ENCODE results near the gene HGFAC. TPM values are rescaled to one million over a fixed set of nuclear protein-coding genes. Genes with fewer than 3 reads are reported as not detected.
"Not testable (repeated sequence)": the region's sequence is repeated elsewhere in the genome, so short reads cannot be mapped to it uniquely, and the experiment has no call there.

Gene HGFAC
- total RNA-seq, 4 donors from 2014 or later, result 0.38 TPM; not detected in 3

DNA sequence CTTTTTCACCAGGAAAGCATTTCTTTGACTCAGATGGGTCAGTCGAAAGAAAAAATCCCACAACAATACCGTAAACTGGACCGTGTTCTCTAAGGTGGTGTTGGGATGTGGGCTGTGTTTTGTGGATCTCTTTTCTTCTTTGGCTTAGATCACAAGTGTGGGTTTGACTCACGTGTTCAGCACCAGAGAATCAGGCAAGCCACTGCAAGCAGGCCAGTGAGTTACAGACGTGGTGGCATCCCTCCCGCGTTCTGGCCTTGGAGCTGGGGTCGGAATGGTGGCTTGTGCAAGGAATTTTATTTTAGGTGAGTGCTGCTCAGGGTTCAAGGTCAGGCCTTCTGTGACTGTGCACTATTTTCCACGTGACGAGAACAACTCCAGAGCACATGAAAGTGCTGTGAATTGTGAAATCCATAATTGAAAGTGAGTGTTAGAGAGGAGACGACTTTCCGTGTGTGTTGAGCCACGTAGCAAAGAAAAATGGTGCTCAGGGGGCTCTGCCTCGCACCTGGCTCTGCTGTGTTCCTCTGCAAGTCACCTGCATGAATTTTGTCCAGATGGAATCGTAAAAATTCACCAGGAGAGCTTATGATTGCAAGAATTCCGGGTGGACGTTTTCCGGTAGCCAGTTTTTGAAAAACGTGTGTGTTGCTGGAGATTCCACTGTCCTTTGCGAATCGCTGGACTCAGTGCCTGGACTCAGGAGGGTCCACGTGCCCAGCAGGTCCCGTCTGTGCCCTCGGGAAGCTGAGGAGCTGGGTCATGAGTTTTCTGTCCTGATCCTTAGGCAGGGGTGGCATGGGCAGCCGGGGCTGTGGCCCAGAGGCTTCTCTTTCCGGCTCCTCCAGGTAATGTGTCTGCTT lies 33.6 kb upstream of the HGFAC start:
- peaks cover 5 to 49% (median 5%) of the 10 kb centered on the region in 3 donors for H3K4me1 ChIP-seq
- DNase-seq, result no peak

DNA sequence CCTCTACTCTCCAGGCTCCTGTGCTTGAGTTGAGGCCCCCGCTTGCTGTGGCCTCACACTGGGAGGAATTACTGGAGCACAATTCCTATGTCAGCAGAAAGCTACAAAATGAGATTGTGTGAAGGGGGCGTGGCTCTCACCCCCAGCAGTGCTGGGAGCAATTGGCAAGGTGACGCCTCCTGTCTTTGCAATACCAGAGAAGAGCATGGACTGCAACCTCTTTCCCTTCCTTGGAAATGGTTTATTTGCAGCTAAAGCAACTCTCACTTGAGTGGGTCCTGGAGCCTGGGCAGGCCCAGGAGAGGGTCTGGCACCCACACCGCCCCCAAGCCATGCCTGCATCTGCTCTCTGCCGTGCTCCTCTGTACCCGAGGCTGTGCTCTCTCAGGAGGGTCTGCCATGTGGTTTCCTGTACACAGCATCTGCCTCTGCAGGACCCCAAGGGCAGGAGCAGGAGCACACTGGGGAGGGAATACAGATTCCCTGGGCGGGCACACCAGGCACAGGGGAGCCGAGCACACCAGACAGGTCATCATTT lies 32.9 kb upstream of the HGFAC start:
- H3K4me3 ChIP-seq, result no peak overlapping the region
- intact Hi-C loops (cut with DNase I), result no loop called here
- no peak for DNase-seq
- peaks cover 0 to 87% (median 5%) of the 10 kb centered on the region in 3 donors for H3K36me3 ChIP-seq
- WGBS, 2 donors, result 79 to 80% methylated on average over 4 to 5 of the region's 8 CpGs
- no peaks in the 10 kb centered on the region for H3K9me3 ChIP-seq
- H3K27me3 ChIP-seq, result no peaks in the 10 kb centered on the region
- H3K4me1 ChIP-seq, result peaks cover 5 to 46% (median 5%) of the 10 kb centered on the region in 3 donors
- no peak overlapping the region for H3K27ac ChIP-seq
- TF ChIP-seq, protein P1, sequence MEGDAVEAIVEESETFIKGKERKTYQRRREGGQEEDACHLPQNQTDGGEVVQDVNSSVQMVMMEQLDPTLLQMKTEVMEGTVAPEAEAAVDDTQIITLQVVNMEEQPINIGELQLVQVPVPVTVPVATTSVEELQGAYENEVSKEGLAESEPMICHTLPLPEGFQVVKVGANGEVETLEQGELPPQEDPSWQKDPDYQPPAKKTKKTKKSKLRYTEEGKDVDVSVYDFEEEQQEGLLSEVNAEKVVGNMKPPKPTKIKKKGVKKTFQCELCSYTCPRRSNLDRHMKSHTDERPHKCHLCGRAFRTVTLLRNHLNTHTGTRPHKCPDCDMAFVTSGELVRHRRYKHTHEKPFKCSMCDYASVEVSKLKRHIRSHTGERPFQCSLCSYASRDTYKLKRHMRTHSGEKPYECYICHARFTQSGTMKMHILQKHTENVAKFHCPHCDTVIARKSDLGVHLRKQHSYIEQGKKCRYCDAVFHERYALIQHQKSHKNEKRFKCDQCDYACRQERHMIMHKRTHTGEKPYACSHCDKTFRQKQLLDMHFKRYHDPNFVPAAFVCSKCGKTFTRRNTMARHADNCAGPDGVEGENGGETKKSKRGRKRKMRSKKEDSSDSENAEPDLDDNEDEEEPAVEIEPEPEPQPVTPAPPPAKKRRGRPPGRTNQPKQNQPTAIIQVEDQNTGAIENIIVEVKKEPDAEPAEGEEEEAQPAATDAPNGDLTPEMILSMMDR (IDR thresholded peaks at IDR 0.05), result no peak
- TF ChIP-seq POLR2A (IDR thresholded peaks at IDR 0.05), result no peak

More for the DNA sequence above, 33.6 kb upstream of the HGFAC start:
- no peaks in the 10 kb centered on the region for H3K27me3 ChIP-seq
- H3K27ac ChIP-seq, result no peak overlapping the region
- no peaks in the 10 kb centered on the region for H3K9me3 ChIP-seq
- TF ChIP-seq, protein P1 (IDR thresholded peaks at IDR 0.05), result no peak
- no peak for TF ChIP-seq POLR2A (IDR thresholded peaks at IDR 0.05)
- WGBS, 2 donors, result 60 to 74% methylated on average over 18 to 24 of the region's 26 CpGs
- no peak overlapping the region for H3K4me3 ChIP-seq
- intact Hi-C loops (cut with DNase I), result no loop called here
- peaks cover 0 to 87% (median 5%) of the 10 kb centered on the region in 3 donors for H3K36me3 ChIP-seq

DNA sequence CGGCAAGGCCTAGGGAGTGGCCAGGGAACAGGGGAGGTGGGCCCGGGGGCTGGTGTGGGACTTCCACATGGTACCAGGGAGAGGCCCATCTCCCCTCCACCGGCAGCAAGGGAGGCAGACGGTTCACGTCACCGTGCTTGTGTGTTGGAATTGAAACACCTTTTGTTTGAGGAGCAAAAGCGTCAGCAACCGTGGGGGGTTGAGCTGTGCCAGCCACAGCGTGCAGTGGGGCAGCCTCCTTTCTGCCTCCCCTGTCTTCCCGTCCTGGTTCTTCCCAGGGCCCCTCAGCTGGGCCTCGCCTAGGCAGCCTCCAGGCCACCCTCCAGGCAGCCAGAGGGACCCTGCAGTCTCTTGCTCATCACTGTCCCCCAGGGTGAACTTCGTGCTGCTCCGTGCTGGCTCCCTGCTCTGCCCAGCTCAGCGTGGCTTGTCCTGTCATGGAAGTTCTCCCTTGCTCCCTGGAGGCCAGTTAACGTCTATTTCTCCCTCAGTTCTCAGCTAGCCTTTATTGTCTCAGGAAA lies 32.1 kb upstream of the HGFAC start:
- Histone ChIP-seq H3K27ac (no peak overlapping the region), H3K4me3 (no peak overlapping the region), H3K4me1 (peaks cover 5 to 53% (median 5%) of the 10 kb centered on the region in 3 donors), H3K27me3 (no peaks in the 10 kb centered on the region), H3K9me3 (no peaks in the 10 kb centered on the region), H3K36me3 (peaks cover 0 to 87% (median 5%) of the 10 kb centered on the region in 3 donors)
- no peak for DNase-seq
- intact Hi-C loops (cut with DNase I), result no loop called here
- TF ChIP-seq, protein P1 (IDR thresholded peaks at IDR 0.05), result no peak
- TF ChIP-seq POLR2A (IDR thresholded peaks at IDR 0.05), result no peak
- WGBS, 2 donors, result 72 to 75% methylated on average over 10 to 14 of the region's 15 CpGs

DNA sequence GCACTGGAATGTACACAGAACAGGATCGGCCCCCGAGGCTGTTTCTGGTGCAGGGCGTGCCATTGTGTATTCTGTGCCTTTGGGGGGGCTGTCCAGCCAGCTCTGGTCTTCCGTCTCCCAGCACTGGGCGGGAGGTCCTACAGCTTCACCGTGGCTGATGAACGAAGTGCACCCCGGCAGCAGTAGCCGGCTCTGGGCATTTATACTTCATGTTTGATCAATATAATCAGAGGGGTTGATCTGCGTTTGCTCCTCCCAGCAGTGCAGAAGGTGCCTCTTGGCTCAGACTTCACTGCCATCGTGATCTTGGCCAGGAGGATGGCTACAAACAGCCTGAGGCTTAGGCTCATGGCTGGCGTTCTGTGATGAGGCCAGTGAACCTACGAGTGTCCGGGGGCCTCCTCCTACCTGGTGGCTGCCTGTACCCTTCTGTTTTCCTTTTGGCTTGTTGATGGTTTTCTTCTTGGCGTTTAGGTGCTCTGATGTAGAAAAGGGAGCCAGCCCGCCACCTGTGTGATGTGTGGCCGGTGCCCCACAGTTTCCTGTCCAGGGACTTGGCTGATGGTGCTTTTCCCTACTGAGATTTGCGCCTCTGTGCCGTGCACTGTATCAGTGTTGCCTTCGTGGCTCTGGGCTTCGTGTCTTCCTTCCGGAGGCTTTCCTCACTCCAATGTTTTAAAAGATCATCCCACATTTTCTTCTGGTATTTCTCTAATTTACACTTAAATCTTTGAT lies 31.2 kb upstream of the HGFAC start:
- no peak for TF ChIP-seq POLR2A (IDR thresholded peaks at IDR 0.05)
- TF ChIP-seq, protein P1 (IDR thresholded peaks at IDR 0.05), result no peak
- no peak for DNase-seq
- Histone ChIP-seq H3K27ac (no peak overlapping the region), H3K27me3 (no peaks in the 10 kb centered on the region), H3K36me3 (peaks cover 2 to 88% (median 10%) of the 10 kb centered on the region in 3 donors), H3K4me1 (peaks cover 5 to 53% (median 5%) of the 10 kb centered on the region in 3 donors), H3K4me3 (no peak overlapping the region), H3K9me3 (no peaks in the 10 kb centered on the region)
- intact Hi-C loops (cut with DNase I), result no loop called here
- WGBS, 2 donors, result 61 to 72% methylated on average over 12 to 22 of the region's 22 CpGs

DNA sequence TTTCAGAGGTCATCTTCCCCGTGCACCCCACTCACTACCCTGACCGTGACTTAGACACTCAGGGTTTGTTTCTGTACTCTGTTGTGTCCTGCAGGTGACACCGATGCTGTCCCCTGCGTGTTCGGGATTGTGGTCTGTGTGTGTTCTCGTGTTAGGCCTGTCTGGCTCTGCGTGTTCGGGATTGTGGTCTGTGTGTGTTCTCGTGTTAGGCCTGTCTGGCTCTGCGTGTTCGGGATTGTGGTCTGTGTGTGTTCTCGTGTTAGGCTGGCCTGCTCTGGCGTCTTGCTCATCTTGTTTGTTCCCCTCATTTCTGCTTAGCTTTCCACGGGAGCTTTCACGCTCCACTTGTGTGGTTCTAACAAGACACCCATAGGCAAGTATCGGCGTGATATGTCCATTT lies 30.6 kb upstream of the HGFAC start:
- Histone ChIP-seq H3K4me1 (peaks cover 5 to 53% (median 5%) of the 10 kb centered on the region in 3 donors), H3K36me3 (peaks cover 7 to 88% (median 16%) of the 10 kb centered on the region in 3 donors)
- intact Hi-C loops (cut with DNase I); H3K27me3 ChIP-seq; H3K27ac ChIP-seq; H3K4me3 ChIP-seq; H3K9me3 ChIP-seq; DNase-seq: not testable (repeated sequence)
- 78% methylated on average over 16 to 17 of the region's 17 CpGs for WGBS, 2 donors

Measured in esophagus squamous epithelium (tissue), 5 donors.